ENCODE results near the gene RAB3IL1.

The RAB3IL1 gene

GRCh38 chr11:61914471-61915171, 2.7 kb downstream of the RAB3IL1 start:
- Histone ChIP-seq H3K36me3 (ENCODE audit: control insufficient read depth, insufficient read depth, low read length, severe bottlenecking) (no peaks in the 10 kb centered on the region), H3K4me1 (ENCODE audit: control insufficient read depth, insufficient read depth, low read length) (peaks cover 23% of the 10 kb centered on the region), H3K9ac (ENCODE audit: low read length) (no peak overlapping the region), H3K9me3 (ENCODE audit: control insufficient read depth, low read length) (no peaks in the 10 kb centered on the region), H3K4me3 (ENCODE audit: low read length) (no peak overlapping the region), H3K27me3 (replicated peaks; ENCODE audit: control insufficient read depth, insufficient read depth, low read length) (no peaks in the 10 kb centered on the region)
- no peak for DNase-seq (ENCODE audit: low read depth)

- Histone ChIP-seq H3K4me3 (ENCODE audit: low read length) (no peak overlapping the region), H3K4me1 (ENCODE audit: control insufficient read depth, insufficient read depth, low read length) (peaks cover 15% of the 10 kb centered on the region), H3K27me3 (replicated peaks; ENCODE audit: control insufficient read depth, insufficient read depth, low read length) (no peaks in the 10 kb centered on the region), H3K36me3 (ENCODE audit: control insufficient read depth, insufficient read depth, low read length, severe bottlenecking) (no peaks in the 10 kb centered on the region), H3K9ac (ENCODE audit: low read length) (no peak overlapping the region), H3K9me3 (ENCODE audit: control insufficient read depth, low read length) (no peaks in the 10 kb centered on the region)
- no peak for DNase-seq (ENCODE audit: low read depth)
Measured at GRCh38 chr11:61913699-61914395, 3.5 kb downstream of the RAB3IL1 start.

GRCh38 chr11:61912991-61913698, 4.2 kb downstream of the RAB3IL1 start:
- DNase-seq (ENCODE audit: low read depth) = no peak
- H3K9me3 ChIP-seq (ENCODE audit: control insufficient read depth, low read length) = no peaks in the 10 kb centered on the region
- no peaks in the 10 kb centered on the region for H3K27me3 ChIP-seq (replicated peaks; ENCODE audit: control insufficient read depth, insufficient read depth, low read length)
- peaks cover 14% of the 10 kb centered on the region for H3K4me1 ChIP-seq (ENCODE audit: control insufficient read depth, insufficient read depth, low read length)
- H3K4me3 ChIP-seq (ENCODE audit: low read length) = no peak overlapping the region
- H3K9ac ChIP-seq (ENCODE audit: low read length) = no peak overlapping the region
- no peaks in the 10 kb centered on the region for H3K36me3 ChIP-seq (ENCODE audit: control insufficient read depth, insufficient read depth, low read length, severe bottlenecking)

DNA sequence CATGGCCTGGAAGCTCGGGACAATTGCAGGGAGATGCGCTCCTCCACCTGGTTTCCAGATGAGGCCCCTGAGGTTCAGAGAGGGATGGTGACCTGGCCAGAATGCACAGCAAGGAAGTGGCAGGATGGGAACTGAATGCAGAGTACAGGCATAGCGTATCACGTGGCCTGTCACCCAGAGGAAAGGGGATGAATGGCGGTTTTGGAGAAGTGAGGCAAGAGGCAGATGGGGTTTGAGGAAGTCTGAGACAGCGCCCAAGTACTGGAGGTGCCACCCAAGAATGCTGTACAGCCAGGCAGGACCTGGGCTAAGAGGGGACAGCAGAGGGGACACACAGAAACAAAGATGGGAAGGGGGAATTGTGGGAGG, 4.9 kb downstream of the RAB3IL1 start:
- H3K36me3 ChIP-seq (ENCODE audit: control insufficient read depth, insufficient read depth, low read length, severe bottlenecking) = no peaks in the 10 kb centered on the region
- H3K4me3 ChIP-seq (ENCODE audit: low read length) = no peak overlapping the region
- H3K27me3 ChIP-seq (replicated peaks; ENCODE audit: control insufficient read depth, insufficient read depth, low read length) = no peaks in the 10 kb centered on the region
- H3K4me1 ChIP-seq (ENCODE audit: control insufficient read depth, insufficient read depth, low read length) = peaks cover 9% of the 10 kb centered on the region
- H3K9me3 ChIP-seq (ENCODE audit: control insufficient read depth, low read length) = no peaks in the 10 kb centered on the region
- no peak for DNase-seq (ENCODE audit: low read depth)
- H3K9ac ChIP-seq (ENCODE audit: low read length) = no peak overlapping the region

GRCh38 chr11:61911701-61912529, 5.5 kb downstream of the RAB3IL1 start:
- DNase-seq (ENCODE audit: low read depth) = no peak
- no peaks in the 10 kb centered on the region for H3K36me3 ChIP-seq (ENCODE audit: control insufficient read depth, insufficient read depth, low read length, severe bottlenecking)
- H3K9ac ChIP-seq (ENCODE audit: low read length) = no peak overlapping the region
- no peaks in the 10 kb centered on the region for H3K27me3 ChIP-seq (replicated peaks; ENCODE audit: control insufficient read depth, insufficient read depth, low read length)
- no peaks in the 10 kb centered on the region for H3K9me3 ChIP-seq (ENCODE audit: control insufficient read depth, low read length)
- H3K4me1 ChIP-seq (ENCODE audit: control insufficient read depth, insufficient read depth, low read length) = peaks cover 9% of the 10 kb centered on the region
- H3K4me3 ChIP-seq (ENCODE audit: low read length) = no peak overlapping the region

- Histone ChIP-seq H3K4me1 (ENCODE audit: control insufficient read depth, insufficient read depth, low read length) (peaks cover 6% of the 10 kb centered on the region), H3K27me3 (replicated peaks; ENCODE audit: control insufficient read depth, insufficient read depth, low read length) (no peaks in the 10 kb centered on the region), H3K9me3 (ENCODE audit: control insufficient read depth, low read length) (no peaks in the 10 kb centered on the region), H3K4me3 (ENCODE audit: low read length) (no peak overlapping the region), H3K9ac (ENCODE audit: low read length) (no peak overlapping the region), H3K36me3 (ENCODE audit: control insufficient read depth, insufficient read depth, low read length, severe bottlenecking) (no peaks in the 10 kb centered on the region)
- no peak for DNase-seq (ENCODE audit: low read depth)
Measured at GRCh38 chr11:61911128-61911700, 6.2 kb downstream of the RAB3IL1 start.

DNA sequence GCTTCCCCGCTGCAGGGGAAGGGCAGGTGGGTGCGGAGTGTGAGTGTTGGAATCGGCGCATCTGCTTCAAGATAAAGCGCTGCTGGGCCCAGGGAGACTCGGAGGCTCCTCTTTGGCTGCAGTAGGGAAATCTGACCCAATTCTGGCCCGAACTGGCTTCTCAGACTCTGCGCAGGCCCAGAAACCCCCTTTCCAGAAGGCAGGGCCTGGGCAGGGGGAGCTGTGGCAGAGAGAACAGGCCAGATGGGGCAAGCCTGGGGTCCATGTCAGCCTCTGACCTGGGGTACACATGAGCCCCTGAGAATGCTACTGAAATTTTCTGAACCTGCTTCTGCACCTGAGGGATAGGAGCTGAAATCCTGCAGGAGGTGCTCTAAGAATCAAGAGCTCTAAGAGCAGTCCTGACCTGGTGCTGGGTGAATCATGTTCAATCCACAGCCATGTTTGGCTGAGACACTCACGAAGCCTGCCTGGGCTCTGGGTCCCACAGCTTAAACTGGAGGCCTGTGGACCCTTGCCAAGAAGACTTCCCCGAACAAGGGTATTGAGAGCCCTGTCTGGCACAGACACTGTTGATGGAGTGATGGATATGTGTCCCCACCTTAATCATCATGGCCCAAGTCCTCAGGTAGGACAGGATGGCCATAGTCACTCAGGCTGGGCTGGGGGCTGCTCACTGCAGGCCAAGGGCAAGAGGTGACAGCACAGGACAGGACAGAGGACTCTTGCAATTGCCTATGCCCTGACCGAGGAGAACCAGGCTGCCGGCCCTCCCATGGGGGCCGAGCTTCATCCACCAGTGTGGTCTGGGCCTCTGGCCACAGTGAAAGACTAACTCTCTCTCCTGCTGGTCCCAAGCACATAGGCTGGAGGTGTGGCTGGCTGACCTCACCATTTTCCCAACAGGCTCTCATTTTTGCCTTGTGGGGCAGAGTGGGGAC, 6.9 kb downstream of the RAB3IL1 start:
- DNase-seq (ENCODE audit: low read depth) = no peak
- no peaks in the 10 kb centered on the region for H3K9me3 ChIP-seq (ENCODE audit: control insufficient read depth, low read length)
- no peak overlapping the region for H3K9ac ChIP-seq (ENCODE audit: low read length)
- no peak overlapping the region for H3K4me3 ChIP-seq (ENCODE audit: low read length)
- H3K4me1 ChIP-seq (ENCODE audit: control insufficient read depth, insufficient read depth, low read length) = peaks cover 6% of the 10 kb centered on the region
- H3K27me3 ChIP-seq (replicated peaks; ENCODE audit: control insufficient read depth, insufficient read depth, low read length) = no peaks in the 10 kb centered on the region
- H3K36me3 ChIP-seq (ENCODE audit: control insufficient read depth, insufficient read depth, low read length, severe bottlenecking) = no peaks in the 10 kb centered on the region

- DNase-seq (ENCODE audit: low read depth) = no peak
- H3K36me3 ChIP-seq (ENCODE audit: control insufficient read depth, insufficient read depth, low read length, severe bottlenecking) = peaks cover 7% of the 10 kb centered on the region
- no peaks in the 10 kb centered on the region for H3K27me3 ChIP-seq (replicated peaks; ENCODE audit: control insufficient read depth, insufficient read depth, low read length)
- H3K4me1 ChIP-seq (ENCODE audit: control insufficient read depth, insufficient read depth, low read length) = peaks cover 6% of the 10 kb centered on the region
- no peak overlapping the region for H3K9ac ChIP-seq (ENCODE audit: low read length)
- no peaks in the 10 kb centered on the region for H3K9me3 ChIP-seq (ENCODE audit: control insufficient read depth, low read length)
- H3K4me3 ChIP-seq (ENCODE audit: low read length) = no peak overlapping the region
Measured at GRCh38 chr11:61908730-61909316, 8.5 kb downstream of the RAB3IL1 start.

GRCh38 chr11:61907871-61908729, 9.3 kb downstream of the RAB3IL1 start:
- H3K4me1 ChIP-seq (ENCODE audit: control insufficient read depth, insufficient read depth, low read length) = peaks cover 6% of the 10 kb centered on the region
- DNase-seq (ENCODE audit: low read depth) = no peak
- no peak overlapping the region for H3K4me3 ChIP-seq (ENCODE audit: low read length)
- H3K9me3 ChIP-seq (ENCODE audit: control insufficient read depth, low read length) = no peaks in the 10 kb centered on the region
- H3K27me3 ChIP-seq (replicated peaks; ENCODE audit: control insufficient read depth, insufficient read depth, low read length) = no peaks in the 10 kb centered on the region
- peaks cover 7% of the 10 kb centered on the region for H3K36me3 ChIP-seq (ENCODE audit: control insufficient read depth, insufficient read depth, low read length, severe bottlenecking)
- H3K9ac ChIP-seq (ENCODE audit: low read length) = no peak overlapping the region
